ENCODE results near the gene VARS2.

The VARS2 gene

DNA sequence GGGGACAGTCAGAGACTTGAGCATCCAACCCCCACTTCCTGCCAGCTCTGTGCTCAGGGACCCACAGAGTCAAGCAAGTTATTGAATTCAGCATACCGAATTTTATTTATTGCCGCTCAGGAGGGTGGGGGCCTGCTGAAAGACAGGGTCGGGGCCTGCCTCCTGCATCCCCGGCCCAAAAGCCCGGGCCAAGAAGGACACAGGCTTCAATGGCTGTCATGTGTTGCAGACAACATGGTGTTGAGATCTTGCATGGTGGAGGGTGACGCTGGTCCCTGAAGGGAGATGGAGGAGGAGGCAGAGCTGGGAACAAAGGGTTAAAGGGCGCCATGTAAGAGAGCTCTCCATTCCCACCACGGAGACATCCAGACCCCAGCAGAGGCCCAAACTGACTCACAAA, 17.2 kb downstream of the VARS2 start:
- no peak for TF ChIP-seq JUND (IDR thresholded peaks at IDR 0.05; ENCODE audit: low read depth)
- in situ Hi-C loops (cut with HindIII; ENCODE audit: low pct_unique_long_range_greater_than_20kb, low sequenced_read_pairs), result no loop called here
- no peak for DNase-seq (ENCODE audit: low read depth in 1 of 2, low spot score in 1 of 2)

DNA sequence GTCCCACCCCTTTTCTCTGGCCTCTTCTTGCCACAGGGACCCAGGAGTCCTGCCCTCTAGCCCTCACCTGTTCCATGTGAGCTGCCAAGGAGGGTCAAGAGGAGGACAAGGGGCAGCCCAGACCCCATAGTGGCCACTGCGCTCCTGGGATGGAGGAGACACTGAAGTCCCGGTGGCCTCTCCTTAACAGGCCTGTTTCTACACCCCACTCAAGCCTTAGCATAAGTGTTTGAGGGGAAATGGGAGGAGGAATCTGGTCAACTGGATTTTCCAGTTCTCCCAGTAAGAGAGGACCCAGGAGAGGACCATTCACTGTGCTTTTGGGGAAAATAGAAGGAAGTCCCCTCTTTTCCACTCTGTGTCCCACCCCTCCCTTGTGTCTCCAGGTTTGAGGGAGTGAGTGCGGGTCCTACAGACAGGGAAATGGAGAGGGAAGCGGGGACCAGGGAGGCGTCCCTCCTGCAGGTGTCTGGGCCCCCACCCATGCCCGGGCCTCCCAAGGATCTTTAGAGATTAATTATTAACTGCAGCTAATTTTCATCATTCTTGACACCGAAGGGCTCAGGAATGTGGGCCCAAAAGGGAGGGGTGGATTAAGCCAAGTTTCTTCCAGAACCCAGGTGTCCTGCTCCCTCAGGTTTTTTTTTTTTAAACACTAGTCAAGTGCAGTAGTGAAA, 18.1 kb downstream of the VARS2 start, which contains the start of gene SFTA2:
Gene SFTA2 (minus strand): TSS at position 202 of the 677 bp plus-strand sequence. CDS start 74 bp downstream, at position 128.
- DNase-seq (ENCODE audit: low read depth in 1 of 2, low spot score in 1 of 2), result no peak
- no peak for TF ChIP-seq JUND (IDR thresholded peaks at IDR 0.05; ENCODE audit: low read depth)
- in situ Hi-C loops (cut with HindIII; ENCODE audit: low pct_unique_long_range_greater_than_20kb, low sequenced_read_pairs), result no loop called here

DNA sequence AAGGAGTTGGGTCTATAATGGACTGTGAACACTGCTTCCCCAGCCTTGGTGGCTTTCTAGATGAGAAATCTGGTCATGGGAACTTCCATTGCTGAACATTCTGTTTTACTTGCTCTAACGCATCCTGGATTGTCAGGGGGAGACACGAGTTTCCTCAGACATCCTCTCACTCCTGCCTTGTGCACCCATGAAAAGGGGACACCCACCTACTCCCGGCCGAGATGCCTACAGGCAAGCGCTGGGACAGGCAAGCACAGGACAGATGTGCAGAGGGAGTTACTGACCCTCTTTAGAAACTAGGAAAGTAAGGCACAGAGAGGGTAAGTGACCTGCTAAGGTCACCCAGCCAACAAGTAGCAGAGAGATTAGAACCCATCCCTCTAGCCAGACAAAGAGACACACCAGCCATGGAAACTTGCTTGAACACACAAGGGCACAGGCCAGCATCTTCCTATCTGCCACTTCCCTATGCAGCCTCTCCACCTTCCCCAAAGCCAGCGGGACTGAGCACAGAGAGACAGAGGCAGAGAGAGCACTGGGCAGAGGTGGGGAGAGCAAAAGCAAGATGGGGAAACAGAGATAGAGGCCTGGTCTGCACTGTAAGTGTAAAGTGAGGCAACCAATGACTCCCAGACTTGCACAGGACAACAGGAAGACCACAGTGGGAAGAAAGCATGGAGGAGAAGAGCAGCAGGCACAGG, 18.8 kb downstream of the VARS2 start:
- in situ Hi-C loops (cut with HindIII; ENCODE audit: low pct_unique_long_range_greater_than_20kb, low sequenced_read_pairs), result no loop called here
- no peak for TF ChIP-seq JUND (IDR thresholded peaks at IDR 0.05; ENCODE audit: low read depth)

DNA sequence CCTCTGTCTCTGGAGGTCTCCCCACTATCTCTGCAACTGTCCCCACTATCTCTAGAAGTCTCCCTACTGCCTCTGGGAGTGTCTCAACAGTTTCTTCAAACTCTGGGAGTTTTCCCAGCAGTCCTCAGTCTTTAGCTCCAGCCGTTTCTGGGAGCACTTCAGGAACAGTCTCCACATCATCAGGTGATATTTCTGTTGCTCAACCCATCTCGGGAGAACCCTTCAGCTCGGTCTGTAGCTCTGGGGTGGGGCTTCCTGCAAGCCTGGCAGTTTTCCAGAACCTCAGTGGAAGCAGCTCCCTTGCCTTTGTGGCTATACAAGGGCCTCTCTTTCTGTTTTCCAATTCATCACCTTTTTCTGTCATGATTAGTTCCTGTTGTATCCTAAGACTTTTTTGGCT, 21.0 kb downstream of the VARS2 start:
- in situ Hi-C loops (cut with HindIII; ENCODE audit: low pct_unique_long_range_greater_than_20kb, low sequenced_read_pairs), result no loop called here
- no peak for DNase-seq (ENCODE audit: low read depth in 1 of 2, low spot score in 1 of 2)
- no peak for TF ChIP-seq JUND (IDR thresholded peaks at IDR 0.05; ENCODE audit: low read depth)

More for the DNA sequence above, 18.8 kb downstream of the VARS2 start:
- DNase-seq (ENCODE audit: low read depth in 1 of 2, low spot score in 1 of 2), result no peak

DNA sequence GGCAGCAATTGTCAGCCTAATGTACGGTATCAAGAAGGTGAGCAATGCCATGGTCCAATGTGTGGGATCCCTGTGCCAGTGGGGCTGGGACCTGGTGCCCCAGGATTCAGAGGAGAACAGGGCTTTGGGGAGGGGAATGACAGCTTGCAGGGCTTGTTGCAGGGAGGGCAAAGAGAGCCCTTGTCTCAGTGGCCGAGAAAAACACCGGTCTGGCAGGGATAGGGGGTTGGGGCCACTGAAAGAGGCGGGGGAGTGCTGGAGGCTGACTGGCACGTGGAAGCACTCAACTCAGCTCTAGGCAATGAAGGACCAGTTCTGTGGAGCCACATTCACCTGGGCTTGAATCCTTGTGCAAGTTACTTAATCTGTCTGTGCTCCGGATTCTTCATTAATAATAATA, 23.2 kb downstream of the VARS2 start:
- TF ChIP-seq JUND (IDR thresholded peaks at IDR 0.05; ENCODE audit: low read depth), result no peak
- in situ Hi-C loops (cut with HindIII; ENCODE audit: low pct_unique_long_range_greater_than_20kb, low sequenced_read_pairs), result no loop called here
- DNase-seq (ENCODE audit: low read depth in 1 of 2, low spot score in 1 of 2), result no peak

DNA sequence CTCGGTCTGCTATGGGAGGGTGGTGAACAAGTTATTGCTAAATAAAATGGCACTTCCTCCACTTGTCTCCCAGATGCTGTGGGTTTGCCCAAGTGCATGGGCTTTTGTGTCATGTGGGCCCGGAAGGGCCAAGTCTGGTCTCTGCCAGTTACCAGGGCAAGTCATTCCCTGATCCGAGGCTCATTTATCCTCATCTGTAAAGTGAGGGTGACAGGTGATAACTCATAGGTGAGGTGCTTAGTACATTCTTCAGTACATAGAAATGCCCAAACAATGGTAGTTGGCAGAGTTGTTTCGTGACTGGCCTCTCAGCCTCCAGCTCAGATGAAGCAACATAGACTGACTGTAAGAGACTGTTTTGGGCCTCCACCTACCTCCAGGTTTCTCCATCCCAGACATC, 24.7 kb downstream of the VARS2 start:
- no peak for TF ChIP-seq JUND (IDR thresholded peaks at IDR 0.05; ENCODE audit: low read depth)
- in situ Hi-C loops (cut with HindIII; ENCODE audit: low pct_unique_long_range_greater_than_20kb, low sequenced_read_pairs), result no loop called here
- no peak for DNase-seq (ENCODE audit: low read depth in 1 of 2, low spot score in 1 of 2)

DNA sequence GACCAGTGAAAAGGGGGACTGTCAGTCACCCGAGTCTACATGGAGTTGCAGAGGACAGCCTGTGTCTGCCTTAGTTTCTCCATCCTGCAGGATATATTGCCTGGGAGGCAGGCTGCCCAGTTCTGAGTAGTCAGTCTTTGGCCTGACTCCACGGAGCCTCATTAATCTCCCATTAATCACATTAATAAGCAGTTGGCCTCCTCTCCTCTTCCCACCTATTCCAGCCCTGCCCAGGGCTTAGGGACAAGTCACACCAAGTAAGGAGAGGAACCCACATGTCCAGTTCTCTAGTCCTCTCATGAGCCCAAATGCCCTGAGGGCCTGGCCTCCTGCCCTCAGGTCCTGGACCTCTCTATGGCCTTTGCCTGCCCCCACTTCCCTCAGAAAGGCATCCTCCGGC, 25.4 kb downstream of the VARS2 start:
- TF ChIP-seq JUND (IDR thresholded peaks at IDR 0.05; ENCODE audit: low read depth), result no peak
- in situ Hi-C loops (cut with HindIII; ENCODE audit: low pct_unique_long_range_greater_than_20kb, low sequenced_read_pairs), result no loop called here
- peak in 1 of 2 experiments; percentile 26 for DNase-seq (ENCODE audit: low read depth in 1 of 2, low spot score in 1 of 2)

DNA sequence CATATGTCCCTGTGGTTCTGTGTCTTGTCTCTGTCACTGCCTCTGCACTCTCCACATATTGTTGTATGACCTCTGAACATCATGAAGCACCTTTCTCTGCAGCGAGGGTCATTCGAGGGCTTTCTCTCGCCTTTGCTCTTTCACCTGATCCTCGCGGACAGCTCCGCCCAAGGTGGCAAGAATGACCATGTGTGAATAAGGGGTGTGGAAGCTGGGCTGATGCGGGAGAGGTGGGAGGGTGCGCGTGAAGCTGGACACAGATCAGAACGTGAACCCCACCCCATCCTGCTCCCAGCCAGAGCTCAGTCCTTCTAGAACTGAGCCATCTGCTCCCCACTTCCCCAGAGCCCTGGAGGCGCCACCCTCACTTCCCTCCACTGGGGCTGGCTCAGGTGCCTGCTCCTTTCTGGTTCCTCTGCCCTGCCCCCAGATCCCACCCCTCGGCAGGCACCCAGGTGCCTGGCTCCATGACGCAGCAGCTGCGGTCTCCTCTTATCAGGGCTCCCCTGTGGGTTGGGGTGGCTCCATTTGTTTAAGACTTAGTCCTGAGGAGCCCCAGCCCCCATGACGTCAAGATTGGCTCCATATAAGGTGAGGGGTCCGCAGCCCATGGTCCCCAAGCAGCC, 26.4 kb downstream of the VARS2 start, which contains the start of gene MUCL3:
Gene MUCL3 (plus strand): TSS at position 613 of the 626 bp plus-strand sequence. CDS start 27 bp downstream, outside the sequence.
- in situ Hi-C loops (cut with HindIII; ENCODE audit: low pct_unique_long_range_greater_than_20kb, low sequenced_read_pairs), result no loop called here
- no peak for TF ChIP-seq JUND (IDR thresholded peaks at IDR 0.05; ENCODE audit: low read depth)
- no peak for DNase-seq (ENCODE audit: low read depth in 1 of 2, low spot score in 1 of 2)

DNA sequence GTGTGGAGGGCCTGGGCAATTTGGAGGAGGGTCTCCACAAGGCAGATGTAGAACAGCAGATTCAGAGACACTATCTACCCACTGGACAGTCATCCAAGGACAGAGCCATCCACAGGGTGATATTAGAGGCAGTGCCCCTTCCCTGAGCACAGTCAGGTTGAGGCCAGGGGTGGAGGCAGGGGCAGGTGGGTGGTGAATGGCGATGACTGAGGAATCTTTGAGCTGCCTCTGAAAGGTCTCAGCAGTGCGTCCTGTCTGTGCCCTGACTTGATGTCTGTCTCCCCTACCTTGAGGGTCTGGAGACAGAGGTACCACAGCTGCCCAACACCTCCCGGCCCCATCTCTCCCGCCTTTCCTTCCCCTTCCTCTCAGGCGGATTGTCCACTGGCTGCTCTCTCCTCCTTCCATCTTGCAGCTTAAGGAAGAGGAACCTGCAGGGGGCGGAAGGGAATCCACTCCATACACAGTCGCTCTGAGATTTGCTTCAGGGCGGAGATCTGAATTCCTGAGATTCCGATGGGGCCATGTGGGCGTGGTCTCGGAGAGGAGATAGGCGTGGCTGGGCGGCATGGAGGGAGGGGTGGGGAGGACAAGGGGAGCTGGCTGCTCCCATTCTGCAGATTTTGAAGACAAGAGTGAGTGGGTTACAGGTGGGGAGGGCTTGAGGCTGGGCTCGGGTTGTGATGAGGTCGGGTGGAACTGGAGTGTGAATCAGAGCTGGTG, 28.5 kb downstream of the VARS2 start:
- TF ChIP-seq JUND (IDR thresholded peaks at IDR 0.05; ENCODE audit: low read depth), result no peak
- peak; percentile 73 to 96 for DNase-seq (ENCODE audit: low read depth in 1 of 2, low spot score in 1 of 2)
- in situ Hi-C loops (cut with HindIII; ENCODE audit: low pct_unique_long_range_greater_than_20kb, low sequenced_read_pairs), result no loop called here

DNA sequence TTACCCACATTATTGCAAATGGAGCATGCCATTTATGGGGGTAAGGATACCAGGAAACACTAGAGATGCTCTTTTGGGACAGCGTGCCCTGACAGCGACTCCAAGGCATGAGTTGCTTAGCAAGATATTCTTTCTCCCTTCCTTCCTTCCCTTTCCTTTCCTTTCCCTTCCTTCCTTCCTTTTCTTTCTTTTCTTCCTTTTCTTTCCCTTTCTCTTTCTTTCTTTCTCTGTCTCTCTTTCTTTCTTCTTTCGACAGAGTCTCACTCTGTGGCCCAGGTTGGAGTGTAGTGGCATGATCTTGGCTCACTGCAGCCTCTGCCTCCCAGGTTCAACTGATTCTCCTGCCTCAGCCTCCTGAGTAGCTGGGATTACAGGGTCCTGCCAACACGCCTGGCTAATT, 30.0 kb downstream of the VARS2 start:
- in situ Hi-C loops (cut with HindIII; ENCODE audit: low pct_unique_long_range_greater_than_20kb, low sequenced_read_pairs), result no loop called here
- DNase-seq (ENCODE audit: low read depth in 1 of 2, low spot score in 1 of 2), result no peak
- no peak for TF ChIP-seq JUND (IDR thresholded peaks at IDR 0.05; ENCODE audit: low read depth)

DNA sequence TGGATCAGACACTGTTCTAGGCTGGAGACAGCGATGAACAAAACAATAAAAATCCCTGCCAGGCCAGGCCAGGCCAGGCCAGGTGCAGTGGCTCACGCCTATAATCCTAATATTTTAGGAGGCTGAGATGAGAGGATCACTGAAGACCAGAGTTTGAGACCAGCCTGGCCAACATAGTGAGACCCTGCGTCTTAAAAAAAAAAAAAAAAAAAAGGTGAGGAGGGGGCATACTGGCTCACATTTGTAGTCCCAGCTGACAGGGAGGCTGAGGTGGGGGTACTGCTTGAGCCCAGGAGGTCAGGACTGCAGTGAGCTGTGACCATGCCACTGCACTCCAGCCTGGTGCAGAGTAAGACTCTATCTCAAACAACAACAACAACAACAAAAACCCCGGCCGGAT, 31.2 kb downstream of the VARS2 start:
- TF ChIP-seq JUND (IDR thresholded peaks at IDR 0.05; ENCODE audit: low read depth), result no peak
- no peak for DNase-seq (ENCODE audit: low read depth in 1 of 2, low spot score in 1 of 2)
- in situ Hi-C loops (cut with HindIII; ENCODE audit: low pct_unique_long_range_greater_than_20kb, low sequenced_read_pairs), result no loop called here

DNA sequence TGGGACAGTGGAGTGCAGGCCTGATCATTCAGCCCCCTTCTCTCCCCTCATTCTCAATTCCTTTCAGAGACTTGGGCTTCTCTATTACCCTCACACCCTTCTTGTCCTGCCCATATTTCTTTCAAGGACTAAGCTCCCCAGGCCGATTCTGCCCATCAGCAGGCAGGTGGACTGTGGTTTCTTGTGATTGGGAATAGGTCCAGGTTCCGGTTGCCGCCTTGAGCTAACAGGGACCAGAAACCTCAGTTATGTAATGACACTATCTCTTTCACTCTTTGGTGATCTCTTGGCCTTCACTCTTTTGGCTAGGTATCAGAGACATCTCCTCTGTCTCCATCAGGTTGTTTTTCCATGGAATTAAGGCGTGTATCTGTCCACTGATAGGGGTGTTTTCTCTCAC, 33.2 kb downstream of the VARS2 start:
- in situ Hi-C loops (cut with HindIII; ENCODE audit: low pct_unique_long_range_greater_than_20kb, low sequenced_read_pairs), result no loop called here
- no peak for DNase-seq (ENCODE audit: low read depth in 1 of 2, low spot score in 1 of 2)
- TF ChIP-seq JUND (IDR thresholded peaks at IDR 0.05; ENCODE audit: low read depth), result no peak

Data from T47D (cell line).